GM19351 (cell line): ENCODE data around the gene ITGA1.
"Not testable (repeated sequence)": the region's sequence is repeated elsewhere in the genome, so short reads cannot be mapped to it uniquely, and the experiment has no call there.

Source experiments
- ATAC-seq: cut with Tn5 transposase; IDR thresholded peaks from one replicate; pipeline ENCODE4 v1.9.1; 2021; ENCODE audit warnings: mild to moderate bottlenecking, moderate library complexity; ENCODE audit not compliant: unreplicated experiment

ITGA1 gene

DNA sequence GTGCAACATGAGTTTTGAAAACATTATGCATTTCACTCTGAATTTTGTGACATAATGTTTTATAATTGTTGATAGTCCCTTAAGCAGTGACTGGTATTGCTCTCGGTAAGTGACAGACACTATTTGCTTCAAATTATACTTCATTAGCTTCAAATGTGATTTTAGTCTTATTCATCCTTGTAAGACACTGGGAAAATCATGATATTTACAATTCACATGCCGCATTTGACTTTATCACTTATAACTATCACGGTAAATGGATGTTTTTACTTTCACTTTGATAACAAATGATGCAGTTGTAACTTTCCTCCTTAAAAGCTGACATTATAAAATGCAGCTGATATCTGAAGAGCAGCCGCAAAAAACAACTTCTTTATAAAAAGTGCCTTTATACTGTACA lies 157.3 kb downstream of the ITGA1 start:
- ATAC-seq, result no peak

GRCh38 chr5:52947208-52947607 lies 159.5 kb downstream of the ITGA1 start:
- no peak for ATAC-seq

DNA sequence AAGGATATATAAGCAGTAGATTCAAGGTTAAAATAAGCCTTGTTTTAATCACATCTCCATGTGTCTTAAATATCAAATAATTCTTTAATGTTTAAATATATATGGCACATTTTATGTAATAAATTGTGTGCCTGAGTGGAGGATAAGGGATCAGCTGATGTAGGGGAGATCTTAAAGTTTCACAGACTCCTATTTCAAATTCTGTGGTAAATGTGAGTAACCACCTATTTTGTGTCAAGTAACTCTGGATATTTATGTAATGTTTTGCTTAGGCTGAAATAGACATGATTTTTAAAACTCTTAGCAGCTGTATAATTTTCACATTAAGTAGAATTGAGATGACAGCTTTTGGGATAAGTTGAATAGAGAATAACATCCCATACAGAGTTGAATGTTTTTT lies 160.1 kb downstream of the ITGA1 start:
- ATAC-seq, result no peak

GRCh38 chr5:52948418-52949076 lies 160.8 kb downstream of the ITGA1 start:
- peak; percentile 99 for ATAC-seq

DNA sequence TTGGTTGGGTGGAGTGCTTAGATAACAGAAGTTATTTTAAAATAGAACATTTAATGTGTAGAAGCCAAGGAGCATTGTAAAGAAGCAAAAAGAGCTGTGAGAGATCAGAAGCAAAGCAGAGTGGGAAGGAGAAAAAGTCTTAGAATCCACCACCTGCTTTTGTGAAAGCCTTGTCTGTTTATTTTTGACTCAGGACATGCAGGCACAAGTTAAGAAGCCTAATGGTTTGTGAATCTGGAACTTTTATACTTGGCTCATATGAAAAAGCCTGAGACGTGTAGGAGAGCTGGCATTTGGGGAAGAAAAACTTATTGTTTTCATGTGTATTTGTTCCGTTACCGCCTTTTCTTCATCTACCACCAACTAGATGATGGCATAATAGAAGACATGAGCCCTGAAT lies 163.0 kb downstream of the ITGA1 start:
- no peak for ATAC-seq

GRCh38 chr5:52952483-52952882 lies 164.8 kb downstream of the ITGA1 start:
- no peak for ATAC-seq

DNA sequence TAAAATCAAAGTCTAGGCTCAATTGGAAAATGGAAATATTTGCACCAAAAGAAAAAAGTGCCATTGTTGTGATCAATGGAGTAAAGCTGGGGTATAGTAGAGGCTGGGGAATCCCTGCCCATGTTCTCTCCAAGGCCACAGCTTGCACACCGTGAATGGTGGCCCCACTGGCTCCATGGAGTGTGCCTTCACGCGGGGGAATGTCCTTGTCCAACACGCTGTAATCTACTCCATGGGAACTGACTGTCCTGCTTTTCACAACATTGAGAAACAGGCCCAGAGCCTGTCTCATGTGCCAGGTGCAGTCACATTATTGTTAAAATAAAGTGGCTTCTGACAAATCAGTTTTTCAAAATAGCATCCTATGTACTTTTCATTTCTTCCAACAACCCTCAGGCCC lies 168.3 kb downstream of the ITGA1 start:
- no peak for ATAC-seq

- no peak for ATAC-seq
Observed at GRCh38 chr5:52956915-52957747, 169.4 kb downstream of the ITGA1 start.

GRCh38 chr5:52961274-52961681 lies 173.6 kb downstream of the ITGA1 start:
- ATAC-seq, result no peak

GRCh38 chr5:52963636-52964035 lies 175.9 kb downstream of the ITGA1 start:
- ATAC-seq, result no peak

- no peak for ATAC-seq
Observed at GRCh38 chr5:52964138-52964537, 176.4 kb downstream of the ITGA1 start.

DNA sequence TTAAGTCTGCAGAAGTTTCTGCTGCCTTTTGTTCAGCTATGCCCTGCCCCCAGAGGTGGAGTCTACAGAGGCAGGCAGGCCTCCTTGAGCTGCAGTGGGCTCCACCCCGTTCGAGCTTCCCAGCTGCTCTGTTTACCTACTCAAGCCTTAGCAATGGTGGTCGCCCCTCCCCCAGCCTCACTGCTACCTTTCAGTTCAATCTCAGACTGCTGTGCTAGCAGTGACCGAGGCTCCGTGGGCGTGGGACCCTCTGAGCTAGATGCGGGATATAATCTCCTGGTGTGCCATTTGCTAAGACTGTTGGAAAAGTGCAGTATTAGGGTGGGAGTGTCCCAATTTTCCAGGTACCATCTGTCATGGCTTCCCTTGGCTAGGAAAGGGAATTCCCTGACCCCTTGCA lies 188.4 kb downstream of the ITGA1 start:
- not testable (repeated sequence) for ATAC-seq

DNA sequence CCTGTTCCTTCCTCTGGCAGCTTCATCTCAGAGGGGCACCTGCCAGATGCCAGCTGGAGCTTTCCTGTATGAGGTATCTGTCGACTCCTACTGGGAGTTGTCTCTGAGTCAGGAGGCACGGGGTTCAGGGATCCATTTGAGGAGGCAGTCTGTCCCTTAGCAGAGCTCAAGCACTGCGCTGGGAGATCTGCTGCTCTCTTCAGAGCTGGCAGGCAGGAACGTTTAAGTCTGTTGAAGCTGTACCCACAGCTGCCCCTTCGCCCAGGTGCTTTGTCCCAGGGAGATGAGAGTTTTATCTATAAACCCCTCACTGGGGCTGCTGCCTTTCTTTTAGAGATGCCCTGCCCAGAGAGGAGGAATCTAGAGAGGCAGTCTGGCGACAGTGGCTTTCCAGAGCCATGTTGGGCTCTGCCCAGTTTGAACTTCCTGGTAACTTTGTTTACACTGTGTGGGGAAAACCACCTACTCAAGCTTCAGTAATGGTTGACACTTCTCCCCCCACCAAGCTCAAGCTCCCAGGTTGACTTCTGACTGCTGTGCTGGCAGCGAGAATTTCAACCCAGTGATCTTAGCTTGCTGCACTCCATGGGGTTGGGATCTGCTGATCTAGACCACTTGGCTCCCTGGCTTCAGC lies 189.7 kb downstream of the ITGA1 start:
- ATAC-seq, result no peak

DNA sequence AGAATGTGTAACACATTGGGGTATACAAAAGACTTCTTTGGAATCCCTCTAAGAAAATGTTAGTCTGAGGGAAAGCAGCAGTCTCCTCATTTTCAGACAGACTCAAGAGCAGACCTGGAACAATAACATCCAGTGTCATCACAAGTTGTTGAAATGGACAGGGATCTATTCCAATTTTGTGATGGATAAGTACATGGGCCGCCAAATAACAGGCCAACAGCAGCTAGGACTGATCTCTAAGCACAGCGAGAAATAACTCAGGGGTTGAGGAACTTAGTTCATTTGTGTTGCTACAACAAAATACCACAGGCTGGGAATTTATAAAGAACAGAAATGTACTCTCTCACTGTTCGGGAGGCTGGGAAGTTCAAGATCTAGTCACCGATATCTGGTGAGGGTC lies 193.8 kb downstream of the ITGA1 start:
- no peak for ATAC-seq

DNA sequence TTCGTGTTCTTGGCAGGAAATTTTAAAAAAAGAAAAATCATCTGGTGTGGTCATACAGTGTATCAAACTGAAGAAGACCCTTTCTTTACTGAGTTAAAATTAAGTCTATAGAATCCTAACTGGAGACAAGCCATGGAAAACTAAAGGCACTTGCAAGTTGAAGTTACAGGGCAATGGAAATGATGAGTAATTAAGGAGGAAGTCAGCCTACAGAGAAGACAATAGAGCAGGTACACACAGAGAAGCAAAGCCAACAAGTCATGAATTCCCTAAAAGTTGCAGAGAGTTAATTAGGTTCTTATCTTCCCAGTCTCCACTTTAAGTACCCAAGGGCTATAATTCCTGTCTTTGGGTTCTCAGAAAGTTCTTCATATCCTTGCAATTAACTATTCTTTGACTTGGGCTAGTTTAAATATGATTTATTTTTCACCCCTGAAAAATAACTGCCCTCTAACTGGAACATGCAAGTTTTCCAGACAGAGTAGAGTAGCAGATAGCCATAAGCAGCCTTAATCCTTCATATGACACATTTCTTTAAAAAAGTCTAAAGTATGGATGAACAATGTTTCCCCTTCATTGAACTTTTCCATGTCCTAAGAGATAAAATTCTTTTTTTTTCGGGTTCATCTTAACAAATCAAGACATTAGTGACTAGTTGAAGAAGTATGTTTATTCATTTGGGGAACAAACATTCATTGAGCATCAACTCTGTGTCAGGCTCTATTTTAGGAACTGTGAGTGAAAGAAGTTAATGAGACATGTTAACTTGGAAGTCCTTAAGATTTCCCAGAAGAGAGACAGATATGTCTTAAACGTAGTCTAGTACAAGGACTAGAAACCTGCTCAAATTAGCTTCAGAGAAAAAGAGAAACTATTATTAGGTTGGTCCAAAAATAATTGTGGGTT lies 196.3 kb downstream of the ITGA1 start:
- ATAC-seq, result no peak

GRCh38 chr5:52985306-52985705 lies 197.6 kb downstream of the ITGA1 start:
- no peak for ATAC-seq

DNA sequence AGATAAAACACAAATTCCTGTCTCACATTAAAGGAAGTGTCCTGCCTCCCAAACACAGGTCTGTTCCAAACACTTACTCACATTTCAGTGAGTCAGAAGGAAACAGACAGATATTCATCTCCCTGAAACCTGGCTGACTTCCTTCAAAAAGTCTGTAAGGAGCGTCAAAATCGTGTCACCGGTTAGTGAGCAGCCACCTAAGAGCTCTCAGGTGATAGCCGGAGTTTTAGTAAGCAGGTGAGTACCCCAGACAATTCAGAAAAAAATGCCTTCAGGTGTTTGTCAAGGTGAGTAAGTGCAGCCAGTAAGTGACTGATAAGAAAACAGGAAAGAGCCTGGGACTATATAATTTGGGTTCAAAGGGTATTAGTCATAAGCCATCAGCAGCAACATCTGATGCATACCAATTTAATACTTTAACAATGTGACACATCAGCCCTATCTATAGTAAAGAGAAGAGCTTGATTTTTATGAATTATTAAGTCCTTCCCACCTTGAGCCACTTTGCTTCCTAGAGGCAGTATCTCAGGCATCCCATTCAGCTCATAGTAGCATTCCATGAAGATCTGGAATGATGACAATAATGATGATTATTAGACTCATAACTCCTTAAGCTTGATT lies 200.1 kb downstream of the ITGA1 start:
- no peak for ATAC-seq

DNA sequence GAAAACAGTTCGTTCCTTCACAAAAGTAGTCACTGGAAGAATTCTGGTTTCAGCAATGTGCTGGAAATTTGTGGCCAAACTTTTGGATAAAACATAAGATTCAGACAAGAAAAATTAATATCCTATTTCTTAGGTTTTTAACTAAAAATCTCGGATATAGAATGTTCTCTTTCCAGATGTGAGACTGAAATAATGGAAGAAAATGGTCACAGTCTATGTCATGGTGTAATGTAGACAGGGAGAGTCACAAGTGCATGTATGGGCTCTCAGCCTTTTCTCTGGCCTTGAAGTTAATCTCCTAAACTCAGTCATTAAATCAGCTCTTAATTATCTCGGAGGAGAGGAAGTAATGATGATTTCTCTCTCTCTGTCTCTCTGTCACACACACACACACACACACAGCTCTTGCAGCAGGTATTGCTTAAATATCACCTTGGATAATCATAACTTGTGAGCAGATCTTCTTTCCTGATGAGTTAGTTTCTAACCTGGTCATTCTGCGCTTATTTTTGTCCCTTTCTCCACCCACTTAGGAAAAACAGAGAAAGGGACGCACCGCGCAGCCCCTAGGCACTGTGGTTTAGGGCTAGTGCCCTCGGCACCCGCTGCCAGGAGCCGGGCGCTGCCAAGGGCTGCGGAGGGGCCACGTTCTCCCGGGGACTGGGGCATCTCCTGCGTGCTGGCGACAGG lies 200.8 kb downstream of the ITGA1 start:
- ATAC-seq, result peak; percentile 1

DNA sequence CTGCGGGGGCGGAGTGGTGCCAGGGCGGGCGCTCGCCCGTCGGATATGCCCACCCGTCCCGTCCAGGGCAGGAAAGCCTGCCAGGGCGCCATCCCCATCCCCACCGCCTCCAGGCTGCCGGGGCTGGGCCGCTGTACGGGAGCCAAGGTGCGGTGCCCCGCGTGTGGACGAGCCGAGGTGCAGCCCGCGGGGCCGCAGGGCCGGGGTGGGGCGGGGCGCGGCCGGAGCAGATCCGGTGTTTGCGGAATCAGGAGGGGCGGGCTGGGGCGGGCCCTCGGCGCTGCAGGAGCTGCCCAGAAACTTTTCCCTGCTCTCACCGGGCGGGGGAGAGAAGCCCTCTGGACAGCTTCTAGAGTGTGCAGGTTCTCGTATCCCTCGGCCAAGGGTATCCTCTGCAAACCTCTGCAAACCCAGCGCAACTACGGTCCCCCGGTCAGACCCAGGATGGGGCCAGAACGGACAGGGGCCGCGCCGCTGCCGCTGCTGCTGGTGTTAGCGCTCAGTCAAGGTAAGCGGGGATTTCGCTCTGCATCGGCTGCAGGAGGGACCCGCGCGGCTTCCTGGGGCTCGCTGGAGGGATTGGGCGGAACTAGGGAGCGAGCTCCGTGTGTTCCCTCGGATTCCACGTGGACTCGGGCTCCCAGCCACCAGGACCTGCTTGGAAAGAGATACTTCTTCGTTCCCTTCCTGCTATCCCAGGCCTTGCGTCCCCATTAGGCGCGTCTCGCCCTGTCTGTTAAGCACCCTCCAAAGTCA lies 201.5 kb downstream of the ITGA1 start, which contains the start of gene ITGA2:
ITGA2 (plus strand) TSS at position 328 of the 756 bp plus-strand sequence; CDS start at position 445, 117 bp downstream.
- ATAC-seq, result peak; percentile 54
